NOMO-1 (cell line): ENCODE measurements around the gene UNC119B.

Experiments used
- DNase-seq, 2 experiments: peaks; one replicate each; lab custom pipeline; 2025; ENCODE audit not compliant: unreplicated experiment in 2 of 2; lab: John Stamatoyannopoulos, UW

UNC119B gene

GRCh38 chr12:120738252-120739030, 28.2 kb downstream of the UNC119B start:
- DNase-seq = no peak

DNA sequence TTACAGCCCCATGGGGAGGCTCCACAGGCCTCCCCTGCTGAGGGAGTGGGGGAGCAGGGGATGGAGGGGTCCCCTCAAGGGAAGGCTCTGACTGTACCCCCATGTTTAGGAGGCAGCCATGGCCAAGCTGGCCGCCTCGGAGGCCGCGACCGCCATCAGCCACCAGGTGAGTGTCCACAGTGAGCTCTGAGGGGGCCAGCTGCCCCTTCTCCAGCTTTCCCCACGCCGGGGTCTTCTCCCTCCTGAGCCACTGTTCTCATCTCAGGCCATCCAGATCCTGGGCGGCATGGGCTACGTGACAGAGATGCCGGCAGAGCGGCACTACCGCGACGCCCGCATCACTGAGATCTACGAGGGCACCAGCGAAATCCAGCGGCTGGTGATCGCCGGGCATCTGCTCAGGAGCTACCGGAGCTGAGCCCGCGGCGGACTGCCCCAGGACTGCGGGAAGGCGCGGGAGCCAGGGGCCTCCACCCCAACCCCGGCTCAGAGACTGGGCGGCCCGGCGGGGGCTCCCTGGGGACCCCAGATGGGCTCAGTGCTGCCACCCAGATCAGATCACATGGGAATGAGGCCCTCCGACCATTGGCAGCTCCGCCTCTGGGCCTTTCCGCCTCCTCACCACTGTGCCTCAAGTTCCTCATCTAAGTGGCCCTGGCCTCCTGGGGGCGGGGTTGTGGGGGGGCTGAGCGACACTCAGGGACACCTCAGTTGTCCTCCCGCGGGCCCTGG, 28.9 kb downstream of the UNC119B start:
- no peak for DNase-seq

GRCh38 chr12:120739821-120740613, 29.8 kb downstream of the UNC119B start:
- DNase-seq = no peak

DNA sequence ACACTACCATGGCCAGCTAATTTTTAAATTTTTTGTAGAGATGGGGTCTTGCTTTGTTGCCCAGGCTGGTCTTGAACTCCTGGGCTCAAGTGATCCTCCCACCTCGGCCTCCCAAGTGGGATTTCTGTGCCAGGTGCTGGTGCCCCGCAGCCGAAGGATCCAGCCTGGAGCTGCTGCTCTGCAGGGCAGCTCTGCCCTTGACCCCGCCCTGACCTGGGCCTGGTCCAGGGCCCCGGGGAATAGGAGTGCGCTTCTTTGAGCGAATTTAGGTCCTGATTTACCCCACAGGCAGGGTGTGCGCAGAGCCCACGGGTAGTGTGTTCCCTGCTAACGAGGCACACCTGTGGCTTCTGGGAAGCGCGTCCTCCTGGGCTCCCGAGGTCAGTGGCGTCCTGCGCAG, 30.6 kb downstream of the UNC119B start:
- DNase-seq = no peak

- DNase-seq = no peak
Measured at GRCh38 chr12:120741476-120742421, 31.5 kb downstream of the UNC119B start.

DNA sequence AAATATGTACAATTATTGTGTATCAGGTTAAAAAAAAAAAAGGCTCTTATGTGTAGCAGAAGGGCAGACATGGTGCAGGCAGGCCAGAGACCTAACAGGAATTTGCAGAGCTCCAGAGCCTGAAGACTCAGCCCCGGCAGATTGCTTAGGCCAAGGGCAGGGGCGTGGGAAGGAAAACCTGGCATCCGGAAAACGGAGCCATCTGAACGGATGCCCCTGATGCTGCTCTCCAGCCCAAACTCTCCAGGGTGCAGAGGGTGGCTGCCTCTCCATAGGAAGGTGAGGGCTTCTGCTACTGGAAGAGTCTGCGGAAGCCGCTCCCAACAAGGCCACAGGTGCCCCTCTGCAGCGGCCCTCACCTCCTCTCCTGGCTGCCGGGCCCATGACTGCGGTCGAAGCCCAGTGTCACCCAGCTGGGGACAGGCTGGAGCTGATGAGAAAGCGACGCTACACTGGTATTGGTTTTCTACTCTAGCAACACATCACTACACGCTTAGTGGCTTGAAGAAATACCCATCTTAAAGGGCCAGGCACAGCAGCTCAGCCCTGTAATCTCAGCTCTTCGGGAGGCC, 34.8 kb downstream of the UNC119B start:
- no peak for DNase-seq

- no peak for DNase-seq
Measured at GRCh38 chr12:120748242-120748641, 38.0 kb downstream of the UNC119B start.

GRCh38 chr12:120749256-120749655, 39.0 kb downstream of the UNC119B start:
- DNase-seq = no peak

- no peak for DNase-seq
Measured at GRCh38 chr12:120750806-120751205, 40.5 kb downstream of the UNC119B start.

DNA sequence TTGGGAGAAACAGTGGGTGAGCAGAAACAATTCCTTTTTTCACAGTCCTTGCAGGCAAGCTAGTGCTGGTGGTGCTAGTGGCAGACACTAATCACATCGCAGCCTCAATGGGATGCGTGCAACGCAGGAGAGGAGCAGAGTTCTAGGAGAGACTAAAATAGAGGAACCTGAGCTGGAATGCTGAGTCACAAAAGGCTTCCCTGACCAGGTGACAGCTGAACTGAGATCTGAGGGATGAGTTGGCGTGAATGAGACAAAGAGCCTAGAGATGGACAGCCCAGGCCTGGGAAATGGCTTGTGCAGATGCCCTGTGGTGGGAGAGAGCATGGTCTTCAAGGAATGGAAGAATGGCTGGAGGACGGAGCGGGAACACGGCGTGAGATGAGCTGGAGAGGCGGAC, 41.1 kb downstream of the UNC119B start:
- DNase-seq = no peak

GRCh38 chr12:120754792-120755191, 44.5 kb downstream of the UNC119B start:
- no peak for DNase-seq

GRCh38 chr12:120755269-120755668, 45.0 kb downstream of the UNC119B start:
- DNase-seq = no peak

GRCh38 chr12:120757226-120757742, 47.0 kb downstream of the UNC119B start:
- no peak for DNase-seq

DNA sequence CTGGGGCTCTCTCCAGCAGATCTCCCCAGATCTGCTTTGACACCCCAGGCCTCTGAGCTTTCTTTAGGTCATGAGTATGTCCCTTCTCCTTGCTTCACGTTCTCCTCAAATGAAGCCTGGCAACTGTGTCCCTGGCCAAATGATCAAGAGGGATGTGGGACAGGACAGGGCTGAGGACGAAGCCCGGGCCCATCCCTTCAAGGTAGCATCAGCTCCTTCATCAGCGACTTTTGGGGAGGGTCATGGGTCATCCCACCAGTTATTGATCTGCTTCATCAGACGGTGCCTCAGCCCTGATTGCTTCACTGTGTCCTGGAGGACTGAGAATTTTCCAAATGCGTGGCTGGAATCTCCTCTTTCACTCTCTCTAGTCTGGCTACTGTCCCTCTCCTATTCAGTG, 47.7 kb downstream of the UNC119B start:
- DNase-seq = no peak

GRCh38 chr12:120758798-120759590, 48.7 kb downstream of the UNC119B start:
- DNase-seq = no peak

- DNase-seq = no peak
Measured at GRCh38 chr12:120759591-120760348, 49.5 kb downstream of the UNC119B start.

DNA sequence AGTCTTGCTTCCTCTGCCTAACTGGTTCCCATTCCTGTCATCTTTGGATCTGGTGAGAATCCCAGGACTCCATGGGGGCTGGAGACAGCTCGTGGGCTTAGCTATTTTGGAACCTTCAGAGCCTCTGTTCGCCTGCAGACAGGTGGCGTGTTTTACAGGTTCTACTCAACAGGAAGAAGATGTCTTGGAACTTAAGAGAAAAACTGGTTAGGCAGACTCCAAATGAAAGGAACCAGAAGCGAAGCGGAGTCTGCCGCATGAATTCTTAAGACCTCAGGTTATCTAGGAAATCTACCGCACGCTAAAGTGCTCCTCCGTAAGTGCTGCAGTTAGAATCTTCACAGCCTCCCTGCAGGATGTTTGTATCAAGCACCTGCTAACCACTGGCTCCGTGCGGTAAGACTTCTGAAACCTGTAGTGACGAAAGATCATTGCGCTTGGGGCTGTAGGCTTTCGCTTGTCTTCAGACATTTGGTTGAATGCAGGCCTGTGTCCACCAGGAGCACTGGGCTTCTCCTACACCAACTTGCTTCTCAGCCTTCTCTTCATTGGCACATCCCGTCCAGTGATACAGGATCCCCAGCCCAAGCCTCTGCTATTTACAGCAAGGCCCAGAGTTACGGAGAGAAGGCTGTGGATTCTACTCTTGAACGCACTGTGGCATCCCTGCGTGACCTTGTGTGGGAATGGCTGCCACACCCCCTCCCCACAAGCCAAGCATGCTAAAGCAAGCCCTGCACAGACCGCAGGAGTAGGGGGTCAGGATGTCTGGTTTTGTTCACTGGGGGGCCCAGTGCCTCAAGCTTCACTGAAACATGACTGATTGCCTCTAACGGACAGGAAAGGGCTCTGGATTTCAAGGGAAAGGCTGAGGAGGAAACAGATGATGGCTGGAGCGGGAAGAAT, 50.3 kb downstream of the UNC119B start:
- no peak for DNase-seq
